Epithelial cell of proximal tubule (primary cell): Measurements from ENCODE around the gene FCHSD1. TPM values are rescaled to one million over a fixed set of nuclear protein-coding genes. Genes with fewer than 3 reads are reported as not detected.

Experiments used
- DNase-seq: peaks from one replicate; pipeline ENCODE4 v3.0.0-alpha.2; 2011; ENCODE audit warnings: low read depth
- H3K4me3 ChIP-seq: 2 replicates; pipeline ENCODE4 v1.5.1; 2011; ENCODE audit warnings: low read depth, mild to moderate bottlenecking, low read length
- CTCF ChIP-seq: conservative IDR thresholded peaks from 2 replicates; pipeline ENCODE4 v1.5.1; 2012; ENCODE audit warnings: low read depth, mild to moderate bottlenecking, low read length
- total RNA-seq: library from RNA; depleted of rRNA; stranded (reverse); fragments of >200 nt; gene quantifications from 2 replicates; pipeline ENCODE4 v1.2.3, GENCODE V29; 2015

The FCHSD1 gene
- total RNA-seq, 1 donor from 2014 or later = 43.1 TPM

- DNase-seq = no peak
- H3K4me3 ChIP-seq = no peak overlapping the region
- no peak for TF ChIP-seq CTCF
Observed at GRCh38 chr5:141632650-141633049, 18.6 kb downstream of the FCHSD1 start.

GRCh38 chr5:141630570-141631140 is 20.6 kb downstream of the FCHSD1 start:
- no peak for DNase-seq
- no peak for TF ChIP-seq CTCF
- H3K4me3 ChIP-seq = no peak overlapping the region

GRCh38 chr5:141628175-141628788 is 22.9 kb downstream of the FCHSD1 start:
- no peak for TF ChIP-seq CTCF
- DNase-seq = no peak
- H3K4me3 ChIP-seq = no peak overlapping the region

GRCh38 chr5:141623611-141624010 is 27.6 kb downstream of the FCHSD1 start:
- H3K4me3 ChIP-seq = no peak overlapping the region
- DNase-seq = no peak
- TF ChIP-seq CTCF = no peak

GRCh38 chr5:141623186-141623585 is 28.0 kb downstream of the FCHSD1 start:
- DNase-seq = no peak
- H3K4me3 ChIP-seq = no peak overlapping the region
- no peak for TF ChIP-seq CTCF

- no peak for DNase-seq
- peak; percentile 98 for TF ChIP-seq CTCF
- peak within 1 kb of the TSS; percentile 79 for H3K4me3 ChIP-seq
Observed at GRCh38 chr5:141618804-141619554, 32.2 kb downstream of the FCHSD1 start, which contains the start of gene DIAPH1. DIAPH1 (minus strand) TSS chr5:141619000; CDS start chr5:141618914, 86 bp downstream.
